MCF 10A (cell line): ENCODE data around the gene LPCAT3. TPM values are rescaled to one million over a fixed set of nuclear protein-coding genes. Genes with fewer than 3 reads are reported as not detected.

Source experiments
- BruUV-seq: library from RNA; stranded (reverse); fragments of 400-500 nt; replicated peaks from 2 replicates; lab custom pipeline; 2021; lab: Mats Ljungman, UMichigan
- CTCF ChIA-PET: fragments of 300-600 bp; sonication (Branson Sonifier 250); formaldehyde crosslinking; extraction: SDS; loops from one replicate; lab custom pipeline; 2021; ENCODE audit warnings: antibody characterized with exemption, inconsistent platforms; lab: Yijun Ruan, JAX
- POLR2A ChIA-PET: fragments of 300-600, 350-650 bp; sonication (Branson Sonifier 250); formaldehyde crosslinking; extraction: SDS; loops from one replicate; lab custom pipeline; 2020; ENCODE audit warnings: antibody characterized with exemption, inconsistent platforms; lab: Yijun Ruan, JAX
- DNase-seq: peaks from one replicate; pipeline ENCODE4 v3.0.0-alpha.2; 2018; ENCODE audit not compliant: unreplicated experiment
- H3K27ac Mint-ChIP-seq: one replicate; pipeline ENCODE4 v1.8.0; 2022; ENCODE audit warnings: mild to moderate bottlenecking, low read depth, mixed read lengths; ENCODE audit not compliant: unreplicated experiment
- H3K27me3 Mint-ChIP-seq: one replicate; pipeline ENCODE4 v1.8.0; 2022; ENCODE audit warnings: mixed read lengths; ENCODE audit not compliant: insufficient read depth, unreplicated experiment
- H3K36me3 Mint-ChIP-seq: one replicate; pipeline ENCODE4 v1.8.0; 2022; ENCODE audit warnings: mild to moderate bottlenecking, moderate library complexity, mixed read lengths; ENCODE audit not compliant: insufficient read depth, unreplicated experiment
- H3K4me1 Mint-ChIP-seq: one replicate; pipeline ENCODE4 v1.8.0; 2022; ENCODE audit warnings: mixed read lengths; ENCODE audit not compliant: insufficient read depth, unreplicated experiment
- H3K4me3 Mint-ChIP-seq: one replicate; pipeline ENCODE4 v1.8.0; 2022; ENCODE audit warnings: mild to moderate bottlenecking, moderate library complexity, mixed read lengths; ENCODE audit not compliant: unreplicated experiment
- H3K9me3 Mint-ChIP-seq: one replicate; pipeline ENCODE4 v1.8.0; 2022; ENCODE audit warnings: mixed read lengths; ENCODE audit not compliant: unreplicated experiment
- CTCF ChIP-seq: fragments of 200-600 bp; IDR thresholded peaks from one replicate; pipeline ENCODE4 v1.8.0; 2022; ENCODE audit warnings: antibody characterized with exemption, mild to moderate bottlenecking; ENCODE audit not compliant: unreplicated experiment
- intact Hi-C: fragments of 100-400 bp; cut with micrococcal nuclease; formaldehyde crosslinking; loops from 2 replicates; pipeline ENCODE4 v1.14.1; 2022
- microRNA-seq: library from miRNA; unstranded; fragments of <30 nt; microRNA quantifications from one replicate; pipeline ENCODE4 v1.2.0, GENCODE V29; 2022
- total RNA-seq: library from RNA; stranded (reverse); gene quantifications from 2 replicates; pipeline ENCODE4 v1.2.3, GENCODE V29; 2022

The LPCAT3 gene
- total RNA-seq, 1 experiment from 2014 or later, result 14.4 TPM

- intact Hi-C loops, result no loop called here
- Mint-ChIP-seq H3K9me3 (no peaks in the 10 kb centered on the region), H3K27me3 (no peaks in the 10 kb centered on the region), H3K36me3 (peaks cover 23% of the 10 kb centered on the region), H3K4me1 (peaks cover 69% of the 10 kb centered on the region), H3K27ac (peak within 1 kb of the TSS; percentile 92), H3K4me3 (peak within 1 kb of the TSS; percentile 91)
- BruUV-seq, result no TSS peak
- TF ChIP-seq CTCF, result no peak
- ChIA-PET CTCF (interaction anchor here (0.6 to 8.9 kb wide), 7 partner anchors 11 to 132 kb away, joined by 3 to 114 read pairs (median 4); partner anchors contain the start of genes C12orf57 and RNU7-1), POLR2A (interaction anchor here (0.6 to 7.8 kb wide), 14 partner anchors 8 to 180 kb away, joined by 3 to 167 read pairs (median 10); partner anchors contain the start of genes C12orf57, CDCA3, RNU7-1 and SPSB2)
- DNase-seq, result peak; percentile 66
These were observed 90.8 kb downstream of the LPCAT3 start, which contains the start of gene ATN1 for GRCh38 chr12:6927379-6928021. Gene ATN1 (plus strand): TSS chr12:6927959. CDS start chr12:6934002, 6,043 bp downstream.

Small RNA genes lying within 50 kb of the gene (microRNA-seq; reads per million reads assigned to microRNA genes)
- 1,584 reads per million, percentile 89 among the genes with 10 or more reads in this experiment for gene MIR141
- gene MIR200C, result 13,536 reads per million, percentile 98 among the genes with 10 or more reads in this experiment

Other genes with a start within 250 kb of the LPCAT3 start
- 0.58 and 1.0 TPM in 2 replicates for gene LAG3, start 246.0 kb downstream of the LPCAT3 start, total RNA-seq
- gene CD4, start 228.9 kb downstream of the LPCAT3 start, total RNA-seq, result not detected in 2 replicates
- not detected in 2 replicates for gene GPR162, start 196.7 kb downstream of the LPCAT3 start, total RNA-seq
- gene P3H3, start 190.1 kb downstream of the LPCAT3 start, total RNA-seq, result 0.47 and 1.3 TPM in 2 replicates
- 0.47 TPM in 1 of 2 replicates, not detected in the other for gene GNB3, start 177.6 kb downstream of the LPCAT3 start, total RNA-seq
- 11.7 and 25.5 TPM in 2 replicates for gene CDCA3, start 167.2 kb downstream of the LPCAT3 start, total RNA-seq
- gene USP5, start 166.3 kb downstream of the LPCAT3 start, total RNA-seq, result 62.5 and 80.2 TPM in 2 replicates
- gene TPI1, start 150.9 kb downstream of the LPCAT3 start, total RNA-seq, result 498 and 549 TPM in 2 replicates
- gene SPSB2, start 145.2 kb downstream of the LPCAT3 start, total RNA-seq, result 9.2 and 10.8 TPM in 2 replicates
- gene LRRC23, start 113.7 kb downstream of the LPCAT3 start, total RNA-seq, result 7.5 and 9.1 TPM in 2 replicates
- 0.30 and 2.1 TPM in 2 replicates for gene ENO2, start 103.9 kb downstream of the LPCAT3 start, total RNA-seq
- 83.7 and 84.7 TPM in 2 replicates for gene ATN1, start 90.5 kb downstream of the LPCAT3 start, total RNA-seq
- not detected in 2 replicates for gene RNU7-1, start 74.7 kb downstream of the LPCAT3 start, total RNA-seq
- 176 and 196 TPM in 2 replicates for gene C12orf57, start 74.5 kb downstream of the LPCAT3 start, total RNA-seq
- 10.3 and 13.2 TPM in 2 replicates for gene PTPN6, start 67.1 kb downstream of the LPCAT3 start, total RNA-seq
- gene PHB2, start 47.8 kb downstream of the LPCAT3 start, total RNA-seq, result 249 and 305 TPM in 2 replicates
- gene EMG1, start 47.6 kb downstream of the LPCAT3 start, total RNA-seq, result 66.5 and 93.8 TPM in 2 replicates
- 6.0 and 11.5 TPM in 2 replicates for gene C1S, start 42.2 kb upstream of the LPCAT3 start, total RNA-seq
- 13.1 and 16.7 TPM in 2 replicates for gene C1R, start 74.0 kb upstream of the LPCAT3 start, total RNA-seq
- gene C1RL, start 90.7 kb upstream of the LPCAT3 start, total RNA-seq, result 49.8 and 55.7 TPM in 2 replicates
- gene RBP5, start 110.4 kb upstream of the LPCAT3 start, total RNA-seq, result not detected in 2 replicates
- gene CLSTN3, start 111.9 kb upstream of the LPCAT3 start, total RNA-seq, result 34.6 and 40.2 TPM in 2 replicates
- gene PEX5, start 171.2 kb upstream of the LPCAT3 start, total RNA-seq, result 42.2 and 49.4 TPM in 2 replicates